ENCODE data around the gene FAM221B.

GRCh38 chr9:35781066-35781465 is 47.5 kb downstream of the FAM221B start:
- no peak for TF ChIP-seq MAZ (IDR thresholded peaks at IDR 0.05; ENCODE audit: borderline replicate concordance, low read depth, low read length)
- no peak for TF ChIP-seq CEBPB (IDR thresholded peaks at IDR 0.05; ENCODE audit: low read depth, low read length)
- TF ChIP-seq CTCF (conservative IDR thresholded peaks at IDR 0.05; ENCODE audit: low read depth, low read length): no peak
- TF ChIP-seq POLR2A (IDR thresholded peaks at IDR 0.05; ENCODE audit: low read depth, low read length): no peak
- TF ChIP-seq CHD1 (IDR thresholded peaks at IDR 0.05; ENCODE audit: low read depth, low read length): no peak
- TF ChIP-seq USF2 (IDR thresholded peaks at IDR 0.05; ENCODE audit: low read depth, low read length): no peak
- TF ChIP-seq MXI1 (IDR thresholded peaks at IDR 0.05; ENCODE audit: borderline replicate concordance, low read depth, low read length): no peak
